ENCODE measurements around the gene SLC9A5. TPM values are rescaled to one million over a fixed set of nuclear protein-coding genes. Genes with fewer than 3 reads are reported as not detected.
A peak's percentile ranks its signal among the peaks of the same experiment; 100 is the strongest.

The SLC9A5 gene
- total and polyA plus RNA-seq, 9 of the 15 experiments (the other 6 are each of a cell fraction or from before 2014, with no cell fraction given) = 0.06 to 3.1 (median 1.2) TPM

GRCh38 chr16:67241008-67241900, 7.5 kb upstream of the SLC9A5 start (continued):
- TF ChIP-seq ZBTB34 (CRISPR knock-in tag; IDR thresholded peaks at IDR 0.05) (no peak), POLR2AphosphoS5 (IDR thresholded peaks at IDR 0.05; ENCODE audit: control insufficient read depth, insufficient read depth, low read depth, low read length) (peak; percentile 25; the same call in 1 of the 2 replicates), THAP7 (CRISPR knock-in tag; IDR thresholded peaks at IDR 0.05) (no peak), PTRF (tag; IDR thresholded peaks at IDR 0.05) (no peak), ZBTB43 (CRISPR knock-in tag; IDR thresholded peaks at IDR 0.05) (no peak), CBX1 (IDR thresholded peaks at IDR 0.05; ENCODE audit: low read depth) (no peak), LCOR (CRISPR knock-in tag; IDR thresholded peaks at IDR 0.05) (no peak), NFIC (IDR thresholded peaks at IDR 0.05) (0 out of 2 replicates have a peak, but pooled peaks have one; percentile 13), USF2 (CRISPR knock-in tag; IDR thresholded peaks at IDR 0.05) (no peak), FOXA3 (CRISPR knock-in tag; conservative IDR thresholded peaks at IDR 0.05 in 1 of 2, IDR thresholded peaks at IDR 0.05 in 1 of 2) (no peak), MEIS2 (IDR thresholded peaks at IDR 0.05; ENCODE audit: partially characterized antibody) (no peak), FIP1L1 (IDR thresholded peaks at IDR 0.05; ENCODE audit: low read depth, low read length, poor library complexity, severe bottlenecking) (no peak), CHD4 (IDR thresholded peaks at IDR 0.05; ENCODE audit: insufficient read depth, insufficient replicate concordance, low read depth, low read length, poor library complexity, severe bottlenecking) (no peak), PTBP1 (IDR thresholded peaks at IDR 0.05; ENCODE audit: low read depth, low read length) (no peak), SMARCA4 (IDR thresholded peaks at IDR 0.05) (peak; percentile 83), ZNF668 (CRISPR knock-in tag; IDR thresholded peaks at IDR 0.05) (no peak), ZSCAN29 (IDR thresholded peaks at IDR 0.05) (no peak), PREB (CRISPR knock-in tag; IDR thresholded peaks at IDR 0.05) (no peak), SMAD2 (IDR thresholded peaks at IDR 0.05; ENCODE audit: low read depth, low read length) (no peak), ZNF586 (CRISPR knock-in tag; conservative IDR thresholded peaks at IDR 0.05) (no peak)

Measured in K562 (cell line).